CD4-positive, alpha-beta T cell treated with Interleukin-4 for 1 hour (primary cell): ENCODE data around the gene KRT17.
"Not testable (repeated sequence)": the region's sequence is repeated elsewhere in the genome, so short reads cannot be mapped to it uniquely, and the experiment has no call there.

Experiments
- DNase-seq, 2 donors: peaks; one replicate each; pipeline ENCODE4 v3.0.0-alpha.2; 2020 to 2022

KRT17 gene

DNA sequence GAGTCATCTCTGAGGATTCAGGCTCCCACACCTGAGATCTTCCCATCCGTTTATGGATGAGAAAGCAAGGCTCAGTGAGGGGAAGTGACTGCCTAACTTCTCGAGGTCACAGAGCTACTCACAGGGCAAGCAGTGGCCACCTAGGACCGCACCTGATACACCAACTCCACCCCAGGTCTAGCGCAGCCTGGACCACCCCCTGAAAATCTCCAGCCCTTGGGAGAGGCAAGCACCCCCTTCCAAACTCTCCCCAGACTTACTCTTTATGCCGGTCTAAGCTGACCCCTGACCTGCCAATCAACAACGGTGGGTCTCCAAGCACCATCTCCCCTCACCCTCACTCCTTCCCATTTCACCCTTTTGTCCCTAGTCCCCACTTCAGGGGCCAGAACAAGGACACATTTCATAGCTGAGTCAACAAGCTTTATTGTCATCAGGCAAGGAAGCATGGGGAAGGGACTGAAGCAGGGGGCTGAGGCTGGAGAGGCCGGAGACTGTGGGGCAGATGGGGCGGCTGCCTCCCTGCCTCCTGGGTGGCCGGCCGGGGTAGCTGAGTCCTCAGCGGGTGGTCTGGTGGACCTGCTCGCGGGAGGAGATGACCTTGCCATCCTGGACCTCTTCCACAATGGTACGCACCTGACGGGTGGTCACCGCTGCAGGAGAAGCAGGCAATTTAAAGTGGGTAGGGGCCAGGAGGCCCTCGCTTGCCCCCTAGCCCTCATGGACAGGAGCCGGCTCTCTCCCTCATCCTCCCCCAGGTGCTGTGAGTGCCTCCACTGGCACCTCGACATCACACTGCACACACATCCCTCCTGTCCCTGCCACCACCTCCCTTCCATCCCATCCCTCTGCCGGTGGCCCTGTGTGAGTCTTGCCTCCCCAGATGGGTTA lies 5.1 kb downstream of the KRT17 start:
- no peak for DNase-seq

DNA sequence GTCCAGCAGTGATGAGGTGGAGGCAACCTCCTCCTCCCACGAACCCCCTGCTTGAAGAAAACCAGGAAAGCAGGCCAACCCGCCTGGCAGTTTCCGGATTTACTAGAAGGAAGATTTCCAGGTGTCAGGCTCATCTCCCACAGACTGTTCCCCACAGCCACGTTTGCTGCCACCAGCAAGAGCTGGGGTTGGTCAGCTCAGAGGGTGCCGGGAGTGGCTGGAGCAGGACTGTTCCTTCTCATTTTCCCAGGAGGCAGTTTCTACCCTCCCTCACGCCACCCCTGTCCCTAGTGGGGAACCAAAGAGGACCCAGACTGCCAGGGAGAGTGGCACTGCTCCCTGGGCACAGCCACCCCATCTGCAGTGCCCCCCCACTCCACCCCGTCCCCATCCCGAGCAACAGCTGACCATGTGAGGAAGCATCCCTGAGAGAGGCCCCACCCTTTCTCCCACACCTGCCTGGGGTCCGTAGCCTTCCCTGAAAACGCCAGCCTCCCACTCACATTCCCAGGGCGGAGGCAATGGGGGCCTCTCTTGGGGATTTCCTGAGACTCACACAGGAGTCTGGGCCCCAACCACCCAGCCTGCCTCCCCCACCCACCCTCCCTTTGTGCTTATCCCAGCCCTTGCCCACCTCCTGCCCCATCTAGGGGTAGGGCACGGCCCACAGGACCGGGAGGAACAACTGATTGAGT lies 5.9 kb downstream of the KRT17 start:
- no peak for DNase-seq

DNA sequence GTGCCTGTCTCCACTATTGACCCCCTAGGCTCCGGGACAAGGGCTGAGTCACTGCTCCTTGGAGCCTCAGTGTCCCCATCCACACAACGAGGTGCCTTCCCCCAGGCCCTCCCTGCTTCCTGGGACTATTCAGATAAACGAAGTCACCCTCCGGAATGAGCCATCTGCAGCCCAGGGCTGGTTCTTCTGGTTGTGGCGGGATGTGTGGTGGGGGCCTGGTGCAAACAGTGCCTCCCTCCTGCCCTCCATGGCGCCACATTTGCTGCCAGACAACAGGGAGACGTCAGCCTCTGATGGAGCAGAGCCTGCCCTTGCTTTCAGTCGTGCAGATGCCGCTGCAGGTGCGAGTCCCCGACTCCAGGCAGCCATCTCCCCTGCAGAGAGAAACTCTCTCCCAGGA lies 6.7 kb downstream of the KRT17 start:
- no peak for DNase-seq

DNA sequence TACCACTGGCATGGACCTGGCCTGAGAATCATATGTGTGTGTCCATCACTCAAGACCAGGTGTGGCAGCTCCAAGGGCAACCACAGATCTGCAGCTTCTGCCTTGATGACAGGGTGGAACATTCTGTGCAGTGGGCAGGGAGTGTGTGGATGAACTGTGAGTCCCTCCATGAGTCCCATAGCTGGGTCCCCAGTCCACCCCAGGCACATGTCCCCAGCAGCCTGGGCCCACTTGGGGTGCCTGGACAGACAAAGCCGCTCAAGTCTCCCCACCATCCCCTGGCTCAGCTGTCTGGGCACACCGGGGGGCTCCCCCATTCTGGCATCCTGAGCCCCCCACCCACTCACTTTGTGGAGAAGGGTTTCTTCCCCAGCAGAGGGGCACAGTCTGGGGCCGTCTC lies 7.2 kb downstream of the KRT17 start:
- DNase-seq = no peak

DNA sequence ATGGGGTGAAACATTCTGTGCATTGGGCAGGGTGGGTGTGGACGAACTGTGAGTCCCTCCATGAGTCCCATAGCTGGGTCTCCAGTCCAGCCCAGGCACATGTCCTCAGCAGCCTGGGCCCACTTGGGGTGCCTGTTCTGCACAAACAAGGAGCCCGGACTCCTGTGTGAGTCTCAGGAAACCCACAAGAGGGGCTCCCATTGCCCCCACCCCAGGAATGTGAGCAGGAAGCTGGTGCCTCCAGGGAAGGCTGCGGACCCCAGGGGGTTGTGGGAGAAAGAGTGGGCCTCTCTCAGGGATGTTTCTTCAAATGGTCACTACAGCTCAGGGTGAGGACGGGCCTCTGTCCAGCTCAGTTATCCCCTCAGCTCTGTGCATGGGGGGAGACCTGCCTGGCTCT lies 7.9 kb downstream of the KRT17 start:
- not testable (repeated sequence) for DNase-seq

DNA sequence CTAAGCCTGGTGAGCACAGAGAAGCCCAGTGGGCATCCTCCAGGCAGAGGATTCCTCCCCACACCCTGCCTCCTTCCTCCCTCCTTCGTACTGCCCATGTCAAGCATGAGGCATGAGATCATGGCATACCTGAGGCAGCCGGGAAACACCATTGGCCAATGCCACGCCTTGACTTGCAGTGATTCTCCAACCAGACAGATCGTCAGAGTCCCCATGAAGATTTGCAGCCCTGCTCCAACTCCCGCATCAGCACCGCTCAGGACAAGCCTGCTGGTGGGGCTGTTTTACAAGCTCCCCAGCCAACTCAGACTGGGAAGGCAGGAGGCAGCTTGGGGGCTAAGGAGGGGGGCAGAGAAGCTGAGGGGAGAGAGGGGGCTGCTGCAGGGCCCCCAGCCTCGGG lies 8.9 kb downstream of the KRT17 start:
- no peak for DNase-seq

DNA sequence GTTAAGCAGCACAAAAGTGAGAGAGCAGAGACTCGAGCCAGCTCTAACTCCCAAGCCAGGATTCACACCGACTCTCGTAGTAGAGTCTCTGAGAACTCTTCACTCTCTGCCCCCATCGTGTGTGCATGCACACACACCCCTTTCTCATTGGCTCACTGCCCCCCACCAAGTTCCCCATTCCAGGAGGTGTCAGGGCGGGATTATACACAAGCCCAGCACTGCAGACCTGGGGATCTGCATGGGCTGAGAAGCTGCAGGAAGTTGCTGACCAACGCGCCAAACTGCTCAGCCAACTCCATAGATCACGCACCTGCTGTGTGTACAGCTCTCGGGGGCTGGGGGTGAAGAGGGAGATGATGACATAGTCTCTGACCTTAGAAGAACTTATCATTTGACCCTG lies 9.6 kb downstream of the KRT17 start:
- not testable (repeated sequence) for DNase-seq

DNA sequence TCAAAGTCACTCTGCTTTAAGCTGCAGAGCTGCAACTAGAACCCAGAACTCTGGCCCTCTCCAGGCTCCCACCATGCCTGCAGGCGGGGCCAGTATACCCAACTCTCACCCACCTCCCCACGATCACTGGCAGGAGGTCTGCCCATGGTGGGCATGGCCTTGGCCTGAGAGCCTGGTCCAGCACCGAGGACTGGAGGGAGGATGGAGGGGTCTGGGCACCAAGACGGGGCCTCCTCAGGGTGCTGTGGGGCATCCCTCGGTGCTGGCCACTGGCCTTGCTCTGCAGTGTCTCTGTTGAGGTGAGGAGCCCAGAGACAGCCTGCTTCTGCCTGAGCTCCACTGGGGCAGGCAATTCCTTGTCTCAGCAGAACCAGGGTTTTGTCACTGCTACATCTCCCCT lies 10.3 kb downstream of the KRT17 start:
- DNase-seq = no peak

DNA sequence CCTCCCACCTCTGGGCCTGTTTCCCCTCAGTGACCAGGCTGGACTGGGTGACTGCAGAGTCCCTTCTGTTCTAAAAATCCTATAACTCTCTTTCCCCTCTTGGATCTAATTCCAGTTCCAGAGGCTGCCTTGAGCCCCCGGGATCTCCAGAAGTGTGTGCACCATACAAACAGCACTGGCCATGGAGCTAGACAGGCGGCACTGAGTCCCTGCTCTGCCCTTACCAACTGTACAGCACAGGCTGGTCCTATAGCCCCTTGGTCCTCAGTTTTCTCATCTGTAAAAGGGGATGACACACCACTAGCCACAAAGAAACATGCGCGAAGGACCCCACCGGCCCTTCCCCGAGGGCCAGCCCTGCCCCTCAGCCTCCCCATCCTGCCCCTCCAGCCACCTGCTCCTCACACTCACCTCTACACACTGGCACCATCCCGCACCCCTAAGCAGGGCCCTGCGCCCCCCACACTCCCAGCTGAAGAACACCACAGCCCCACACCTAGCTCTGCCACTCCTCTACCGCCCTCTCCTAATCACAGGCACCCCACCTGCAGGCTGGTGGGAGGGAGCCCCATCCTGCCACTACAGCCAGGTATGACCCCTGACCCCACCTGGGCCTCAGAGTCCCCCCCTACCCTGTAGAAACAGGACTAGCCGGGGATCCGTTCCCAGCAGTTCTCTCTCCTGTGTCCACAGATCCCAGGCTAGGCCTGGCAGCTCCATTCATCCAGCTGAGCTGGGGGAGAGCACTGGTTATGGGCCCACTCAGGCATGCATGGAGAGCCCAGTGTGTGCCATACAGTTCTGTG lies 10.9 kb downstream of the KRT17 start:
- no peak for DNase-seq

DNA sequence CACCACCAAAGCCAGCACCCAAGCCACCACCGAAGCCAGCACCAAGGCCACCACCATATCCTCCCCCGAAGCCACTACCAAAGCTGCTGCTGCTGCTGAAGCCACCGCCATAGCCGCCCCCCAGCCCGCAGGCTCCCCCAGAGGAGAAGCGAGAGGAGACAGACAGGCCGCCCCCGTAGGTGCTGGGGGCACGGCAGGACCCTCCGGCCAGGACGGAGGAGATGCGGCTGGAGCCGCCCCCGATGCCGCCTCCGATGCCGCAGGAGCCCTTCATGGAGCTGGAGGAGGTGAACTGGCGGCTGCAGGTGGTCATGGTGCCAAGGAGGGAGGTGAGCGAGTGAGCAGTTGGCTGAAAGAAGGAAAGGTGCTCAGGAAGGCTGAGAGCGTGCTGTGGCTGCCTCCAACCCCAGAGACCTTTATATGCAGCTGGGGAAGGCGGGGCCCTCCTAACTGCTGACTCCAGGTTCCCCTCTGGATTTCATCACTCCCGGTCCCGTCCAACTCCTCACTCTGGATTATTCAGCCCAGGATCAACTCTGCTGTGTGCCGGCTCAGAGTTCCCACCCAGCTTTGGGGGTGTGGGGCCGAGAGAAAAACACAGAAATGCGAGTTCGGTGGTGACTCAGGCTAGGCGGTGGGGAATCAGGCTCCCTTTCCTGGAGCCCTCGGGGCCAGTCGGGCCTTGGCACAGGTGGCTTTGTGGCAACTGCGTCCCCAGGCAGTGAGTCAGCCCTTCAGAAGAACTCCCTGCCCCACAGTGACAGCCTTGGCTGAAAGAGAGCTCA lies 11.8 kb downstream of the KRT17 start, which contains the start of gene KRT16:
KRT16 (minus strand) TSS at position 392 of the 785 bp plus-strand sequence; CDS start at position 313, 79 bp downstream.
- DNase-seq = not testable (repeated sequence)

DNA sequence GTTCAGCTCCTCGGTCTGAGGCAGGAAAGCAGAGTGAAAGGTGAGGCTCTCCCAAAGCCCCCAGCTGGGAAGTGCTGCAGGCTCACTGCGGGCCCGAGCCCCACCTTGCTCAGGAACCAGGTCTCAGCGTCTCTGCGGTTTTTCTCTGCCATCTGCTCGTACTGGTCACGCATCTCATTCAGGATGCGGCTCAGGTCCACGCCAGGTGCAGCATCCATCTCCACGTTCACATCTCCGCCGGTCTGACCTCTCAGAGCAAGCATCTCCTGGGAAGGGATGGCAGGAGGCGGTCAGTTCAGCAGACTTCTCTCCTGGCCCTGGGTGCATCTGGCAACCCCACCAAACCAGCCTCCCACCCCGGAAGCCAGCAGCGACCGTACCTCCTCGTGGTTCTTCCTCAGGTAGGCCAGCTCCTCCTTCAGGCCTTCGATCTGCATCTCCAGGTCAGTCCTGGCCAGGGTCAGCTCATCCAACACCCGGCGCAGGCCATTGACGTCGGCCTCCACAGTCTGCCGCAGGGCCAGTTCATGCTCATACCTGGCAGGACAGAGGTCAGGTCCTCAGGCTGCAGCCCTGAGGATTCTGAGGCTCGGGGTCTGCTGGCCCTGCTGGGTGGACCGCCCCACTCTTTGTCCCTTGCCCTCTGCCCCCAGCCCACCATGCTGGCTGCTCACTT lies 13.3 kb downstream of the KRT17 start:
- DNase-seq = no peak

DNA sequence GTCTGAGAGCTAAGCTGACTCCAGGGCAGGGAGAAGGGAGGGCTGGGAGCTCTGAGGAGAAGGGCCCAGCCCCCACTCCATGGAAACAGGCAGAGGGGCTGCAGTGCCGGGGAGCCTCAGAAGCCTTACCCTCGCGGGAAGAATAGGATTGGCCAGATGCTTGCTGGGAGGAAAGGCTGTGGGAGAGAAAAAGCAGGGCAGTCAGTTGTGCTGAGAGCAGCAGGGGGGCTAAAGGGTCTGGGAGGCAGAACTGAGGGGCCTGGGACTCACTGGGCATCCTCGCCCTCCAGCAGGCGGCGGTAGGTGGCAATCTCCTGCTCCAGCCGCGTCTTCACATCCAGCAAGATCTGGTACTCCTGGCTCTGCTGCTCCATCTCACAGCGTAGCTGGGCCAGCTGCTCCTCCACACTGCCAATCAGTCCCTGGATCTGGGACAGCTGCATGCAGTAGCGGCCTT lies 14.3 kb downstream of the KRT17 start:
- DNase-seq = not testable (repeated sequence)

DNA sequence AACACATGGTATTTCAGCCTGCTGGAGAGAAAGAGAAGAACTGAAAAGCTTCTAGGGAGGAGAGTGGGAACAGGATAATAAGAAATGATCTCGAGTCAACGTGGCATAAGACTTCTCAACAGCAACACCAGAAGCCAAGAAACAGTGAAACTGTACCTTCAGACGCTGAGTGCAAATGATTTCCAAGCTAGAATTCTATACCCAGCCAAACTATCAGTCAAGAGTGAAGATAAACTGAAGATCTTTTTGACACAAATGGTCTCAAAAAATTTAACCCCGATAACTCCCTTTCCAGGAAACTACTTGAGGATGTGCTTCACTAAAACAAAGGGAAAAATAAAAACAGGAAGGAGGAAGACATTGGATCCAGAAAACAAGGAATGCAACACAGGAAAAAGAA lies 17.4 kb downstream of the KRT17 start:
- DNase-seq = not testable (repeated sequence)

DNA sequence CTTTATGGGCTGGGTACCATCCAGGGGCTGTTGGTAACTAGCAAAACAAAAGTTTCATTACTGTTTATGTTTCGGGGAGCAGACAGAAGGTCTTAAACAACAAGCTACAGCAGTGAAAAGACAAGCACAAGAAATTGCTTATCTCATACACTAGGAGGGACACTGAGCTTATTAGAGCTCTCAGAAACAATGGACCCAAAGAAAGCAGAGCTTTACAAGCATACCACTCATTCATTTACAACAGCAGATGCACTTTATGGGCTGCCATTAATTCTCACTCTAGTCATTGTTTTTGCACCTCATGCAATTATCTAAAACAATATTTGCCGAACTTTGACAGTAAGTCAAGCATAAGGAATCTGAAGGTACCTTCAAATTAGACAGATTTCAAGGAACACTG lies 21.9 kb downstream of the KRT17 start:
- no peak for DNase-seq

DNA sequence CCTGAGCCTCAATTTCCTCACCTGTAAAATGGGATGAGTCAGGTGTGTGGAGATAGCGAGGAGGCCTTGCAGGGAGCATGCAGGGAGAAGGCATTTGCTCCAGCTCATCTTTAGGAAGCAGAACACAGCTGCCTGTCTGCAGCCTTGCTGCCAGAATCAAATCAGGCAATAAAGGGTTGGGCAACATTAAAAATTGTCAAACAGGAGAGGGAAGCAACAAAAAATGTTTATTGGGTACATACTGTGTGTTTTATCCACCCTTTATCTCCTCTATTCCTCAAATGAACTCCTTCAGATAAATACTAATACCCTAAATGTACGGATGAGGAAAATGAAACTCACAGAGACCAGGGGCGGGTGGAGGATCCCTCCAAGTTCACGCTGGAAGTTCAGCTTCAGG lies 24.1 kb downstream of the KRT17 start:
- DNase-seq = no peak

DNA sequence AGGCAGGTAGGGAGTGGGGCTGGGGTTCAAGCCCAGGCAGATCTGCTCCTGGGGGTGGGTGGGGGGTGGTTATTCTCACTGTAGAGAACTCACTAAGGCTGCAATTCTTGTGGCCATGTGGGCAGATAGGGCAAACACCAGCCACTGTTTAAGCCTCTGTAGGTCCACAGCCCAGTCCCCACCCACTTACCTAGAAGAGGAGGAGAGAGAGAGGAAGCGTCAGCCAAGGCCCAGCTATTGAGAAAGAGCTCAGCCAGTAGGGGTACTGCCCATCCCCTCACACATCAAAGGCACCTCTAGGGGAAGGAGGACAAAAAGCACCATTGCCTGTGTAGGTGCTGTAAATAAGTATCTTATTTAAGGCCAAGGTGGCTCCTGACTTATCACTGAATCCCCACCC lies 24.7 kb downstream of the KRT17 start:
- DNase-seq = no peak

DNA sequence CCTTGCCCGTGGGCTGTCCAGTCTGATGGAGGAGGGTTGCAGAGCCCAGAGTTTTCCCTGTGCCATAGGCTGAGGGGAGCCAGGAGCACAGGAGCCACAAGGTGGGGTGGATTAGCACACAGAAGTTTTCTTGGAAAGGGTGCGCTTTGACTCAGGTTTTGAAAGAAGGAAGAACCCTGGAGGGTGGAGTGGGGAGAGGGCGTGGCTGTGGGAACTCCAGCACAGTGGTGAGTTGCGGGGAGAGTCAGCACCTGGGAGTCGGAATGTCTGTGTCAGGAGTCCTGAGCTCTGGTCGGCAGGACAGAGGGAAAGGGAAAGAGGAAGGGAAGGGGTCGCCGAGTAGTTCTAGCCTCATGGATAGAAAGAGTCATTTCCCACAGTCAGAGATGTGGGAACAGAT lies 28.8 kb downstream of the KRT17 start:
- DNase-seq = no peak

DNA sequence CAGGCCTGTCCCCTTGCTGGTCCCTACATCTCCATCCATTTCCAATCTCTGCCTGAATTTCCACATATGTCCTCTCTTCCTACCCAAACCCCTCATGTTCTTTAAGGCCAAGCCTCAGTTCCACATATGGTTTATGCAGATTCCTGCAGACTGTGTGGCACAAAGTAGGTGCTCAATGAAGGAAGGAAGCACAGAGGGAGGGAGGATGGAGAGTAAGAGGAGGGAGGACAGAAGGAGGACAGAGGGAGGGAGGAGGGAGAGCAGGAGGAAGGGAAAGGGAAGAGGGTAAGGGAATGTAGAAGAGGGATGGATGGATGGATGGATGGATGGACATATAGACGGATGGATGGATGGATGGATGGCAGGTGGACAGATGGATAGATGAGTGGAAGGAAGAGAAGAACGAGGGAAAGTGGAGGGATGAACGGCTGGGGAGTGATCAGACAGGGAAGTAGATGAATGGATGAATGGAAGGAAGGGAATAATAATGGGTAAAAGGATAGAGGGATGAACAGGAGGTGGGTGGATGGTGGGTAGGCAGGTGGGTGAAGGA lies 29.9 kb downstream of the KRT17 start:
- no peak for DNase-seq

DNA sequence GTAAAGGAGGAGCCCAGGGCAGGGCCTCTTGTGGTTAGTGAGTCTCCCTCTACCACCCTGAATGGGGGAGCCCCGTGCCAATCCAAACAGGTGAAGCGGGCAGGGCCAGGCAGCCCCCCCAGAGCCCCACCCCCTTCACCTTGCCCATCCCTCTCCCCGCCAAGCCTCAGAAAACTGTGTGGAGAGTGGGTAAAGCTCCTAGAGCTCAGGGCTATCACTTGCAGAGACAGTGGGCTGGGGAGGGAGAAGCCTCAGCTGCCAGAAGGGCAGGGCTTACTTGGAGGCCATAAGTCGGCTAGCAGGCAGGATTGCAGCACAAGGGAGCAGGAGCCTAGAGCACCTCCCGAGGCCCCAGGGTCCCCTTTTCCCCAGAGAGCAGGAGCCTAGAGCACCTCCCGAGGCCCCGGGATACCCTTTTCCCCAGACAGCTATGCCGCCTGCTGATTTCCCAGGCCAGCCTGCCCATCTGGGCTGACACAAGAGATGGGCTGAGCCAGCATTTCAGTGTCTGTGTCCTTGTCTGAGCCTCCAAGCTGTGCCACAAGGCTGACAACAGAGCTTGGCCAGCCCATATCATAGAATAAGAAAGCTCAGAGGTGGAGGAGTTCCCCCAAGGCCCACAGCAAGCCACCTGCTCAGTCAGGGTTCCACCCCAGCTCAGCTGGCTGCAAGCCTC lies 30.9 kb downstream of the KRT17 start:
- DNase-seq = no peak

DNA sequence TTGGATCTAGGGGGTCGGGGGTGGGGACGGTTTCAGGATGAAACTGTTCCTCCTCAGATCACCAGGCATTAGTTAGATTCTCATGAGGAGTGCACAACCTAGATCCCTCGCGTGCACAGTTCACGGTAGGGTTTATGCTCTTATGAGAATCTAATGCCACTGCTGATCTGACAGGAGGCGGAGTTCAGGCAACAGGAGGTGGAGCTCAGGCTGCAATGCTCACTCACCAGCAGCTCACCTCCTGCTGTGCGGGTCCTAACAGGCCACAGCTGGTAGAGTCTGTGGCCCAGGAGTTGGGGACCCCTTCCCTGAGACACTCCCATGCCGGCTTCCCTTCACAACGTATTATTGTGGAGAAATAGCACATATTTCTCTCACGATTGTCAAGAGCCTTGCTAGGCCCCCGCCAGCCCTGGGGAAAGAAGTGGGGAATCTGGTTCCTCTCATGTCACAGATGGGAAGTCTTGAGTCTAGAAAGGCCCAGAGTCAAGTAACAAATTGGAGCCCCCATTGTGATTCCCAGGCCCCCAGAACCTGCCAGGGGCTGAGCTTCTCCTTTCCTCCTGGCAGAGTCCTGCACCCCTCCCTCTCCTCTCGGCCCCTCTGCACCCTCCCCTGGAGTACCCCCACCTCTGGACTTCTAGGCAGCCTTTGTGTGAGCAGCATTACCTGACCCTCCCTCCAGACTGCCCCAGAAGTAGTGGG lies 31.6 kb downstream of the KRT17 start:
- DNase-seq = no peak
